Esophagus squamous epithelium (tissue), 5 donors: ENCODE results near the gene COQ8A. TPM values are rescaled to one million over a fixed set of nuclear protein-coding genes. Genes with fewer than 3 reads are reported as not detected.
"Not testable (repeated sequence)": the region's sequence is repeated elsewhere in the genome, so short reads cannot be mapped to it uniquely, and the experiment has no call there.

Experiments
- DNase-seq: peaks from one replicate; lab custom pipeline; 2025; lab: John Stamatoyannopoulos, UW
- H3K27ac ChIP-seq, 4 donors: fragments of 200-600 bp; sonication (generic); one replicate each; pipeline ENCODE4 v1.5.1; 2016 to 2019; ENCODE audit warnings: mild to moderate bottlenecking in 1 of 4
- H3K27me3 ChIP-seq, 4 donors: fragments of 200-600 bp; sonication (generic); 1 replicate in 3 of 4; 2 replicates in 1 of 4; pipeline versions ENCODE4 v1.5.1 to v1.6.0; 2017 to 2021; ENCODE audit warnings: antibody characterized with exemption in 1 of 4
- H3K36me3 ChIP-seq, 3 donors: fragments of 200-600 bp; sonication (generic); one replicate each; pipeline ENCODE4 v1.5.1; 2016 to 2019
- H3K4me1 ChIP-seq, 3 donors: fragments of 200-600 bp; sonication (generic); one replicate each; pipeline ENCODE4 v1.5.1; 2017 to 2019
- H3K4me3 ChIP-seq, 4 donors: fragments of 200-600 bp; sonication (generic); 1 replicate in 3 of 4; 2 replicates in 1 of 4; pipeline ENCODE4 v1.5.1; 2016 to 2019; ENCODE audit warnings: mild to moderate bottlenecking in 2 of 4, moderate library complexity in 1 of 4
- H3K9me3 ChIP-seq, 3 donors: fragments of 200-600 bp; sonication (generic); one replicate each; pipeline ENCODE4 v1.5.1; 2016 to 2019
- POLR2A ChIP-seq, 4 donors: fragments of 450-650 bp; IDR thresholded peaks; one replicate each; pipeline ENCODE4 v1.6.1; 2017; ENCODE audit warnings: antibody characterized with exemption in 4 of 4, mild to moderate bottlenecking in 4 of 4, moderate library complexity in 3 of 4
- WGBS, 2 donors: methylation state at CpG; one replicate each; pipeline ENCODE4 v1.1.5; 2018; 5-methylcytosine and 5-hydroxymethylcytosine counted together
- intact Hi-C: fragments of 100-400 bp; cut with DNase I; formaldehyde crosslinking; loops from one replicate; pipeline ENCODE4 v1.15.0; 2022
- total RNA-seq, 4 donors: library from RNA; depleted of rRNA; stranded (reverse); fragments of >200 nt; gene quantifications; one replicate each; pipeline ENCODE4 v1.1.0, GENCODE V29; 2016
- TF ChIP-seq, protein P1 (sequence below), 6 experiments: fragments of 450-650 bp in 4 of 6; fragments of 200-600 bp in 2 of 6; sonication (generic) in 2 of 6; IDR thresholded peaks; one replicate each; pipeline ENCODE4 v1.5.1; 2016 to 2019; ENCODE audit warnings: antibody characterized with exemption in 6 of 6, mild to moderate bottlenecking in 4 of 6, moderate library complexity in 4 of 6
- donor health status: DM: yes; HTN: yes; CAD: no.

The COQ8A gene
- total RNA-seq, 4 donors from 2014 or later = 9.3 to 37.8 (median 16.9) TPM

- 67% methylated on average over 1 of the region's 6 CpGs; no CpG with 5 or more reads in 1 of the 2 donors for WGBS, 2 donors
- Histone ChIP-seq H3K4me1 (peaks cover 0 to 5% (median under 1%) of the 10 kb centered on the region in 3 donors), H3K27me3 (no peaks in the 10 kb centered on the region), H3K4me3 (no peak overlapping the region), H3K27ac (no peak overlapping the region), H3K9me3 (no peaks in the 10 kb centered on the region), H3K36me3 (no peaks in the 10 kb centered on the region)
- DNase-seq = no peak
- TF ChIP-seq, protein P1, sequence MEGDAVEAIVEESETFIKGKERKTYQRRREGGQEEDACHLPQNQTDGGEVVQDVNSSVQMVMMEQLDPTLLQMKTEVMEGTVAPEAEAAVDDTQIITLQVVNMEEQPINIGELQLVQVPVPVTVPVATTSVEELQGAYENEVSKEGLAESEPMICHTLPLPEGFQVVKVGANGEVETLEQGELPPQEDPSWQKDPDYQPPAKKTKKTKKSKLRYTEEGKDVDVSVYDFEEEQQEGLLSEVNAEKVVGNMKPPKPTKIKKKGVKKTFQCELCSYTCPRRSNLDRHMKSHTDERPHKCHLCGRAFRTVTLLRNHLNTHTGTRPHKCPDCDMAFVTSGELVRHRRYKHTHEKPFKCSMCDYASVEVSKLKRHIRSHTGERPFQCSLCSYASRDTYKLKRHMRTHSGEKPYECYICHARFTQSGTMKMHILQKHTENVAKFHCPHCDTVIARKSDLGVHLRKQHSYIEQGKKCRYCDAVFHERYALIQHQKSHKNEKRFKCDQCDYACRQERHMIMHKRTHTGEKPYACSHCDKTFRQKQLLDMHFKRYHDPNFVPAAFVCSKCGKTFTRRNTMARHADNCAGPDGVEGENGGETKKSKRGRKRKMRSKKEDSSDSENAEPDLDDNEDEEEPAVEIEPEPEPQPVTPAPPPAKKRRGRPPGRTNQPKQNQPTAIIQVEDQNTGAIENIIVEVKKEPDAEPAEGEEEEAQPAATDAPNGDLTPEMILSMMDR (IDR thresholded peaks at IDR 0.05) = no peak
- no peak for TF ChIP-seq POLR2A (IDR thresholded peaks at IDR 0.05)
- intact Hi-C loops = no loop called here
These were observed 14.2 kb downstream of the COQ8A start for GRCh38 chr1:226954337-226954736.

DNA sequence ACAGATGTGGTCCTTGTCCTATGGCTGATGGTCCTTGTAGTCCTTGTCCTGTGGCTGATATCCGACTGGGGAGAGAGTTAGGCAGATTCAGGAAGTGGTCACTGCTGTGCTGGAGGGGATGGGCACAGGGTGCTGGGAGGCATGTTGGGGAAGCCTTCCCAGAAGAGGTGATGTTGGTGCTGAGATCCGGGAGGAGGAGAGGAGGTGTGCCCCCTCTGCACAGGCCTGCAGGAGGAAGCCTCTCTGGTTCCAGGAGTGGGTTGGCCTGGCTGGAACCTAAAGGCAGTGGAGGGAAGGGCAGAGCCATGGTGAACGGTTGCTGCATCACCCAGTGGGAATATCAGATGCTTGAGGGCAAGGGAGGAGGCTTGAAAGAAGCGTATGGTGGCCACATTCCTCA lies 14.7 kb downstream of the COQ8A start:
- Histone ChIP-seq H3K4me3 (no peak overlapping the region), H3K27ac (no peak overlapping the region), H3K9me3 (no peaks in the 10 kb centered on the region), H3K4me1 (peaks cover 0 to 5% (median 2%) of the 10 kb centered on the region in 3 donors), H3K36me3 (no peaks in the 10 kb centered on the region), H3K27me3 (no peaks in the 10 kb centered on the region)
- TF ChIP-seq, protein P1 (IDR thresholded peaks at IDR 0.05) = no peak
- no peak for TF ChIP-seq POLR2A (IDR thresholded peaks at IDR 0.05)
- WGBS, 2 donors = 86 to 95% methylated on average over 3 of the region's 4 CpGs
- intact Hi-C loops = no loop called here
- DNase-seq = no peak

GRCh38 chr1:226955857-226956256 lies 15.8 kb downstream of the COQ8A start:
- WGBS, 2 donors = 91 to 100% methylated on average over 2 of the region's 2 CpGs
- H3K27ac ChIP-seq, H3K4me3 ChIP-seq, H3K9me3 ChIP-seq, DNase-seq, H3K36me3 ChIP-seq, intact Hi-C loops, H3K4me1 ChIP-seq, H3K27me3 ChIP-seq: not testable (repeated sequence)

DNA sequence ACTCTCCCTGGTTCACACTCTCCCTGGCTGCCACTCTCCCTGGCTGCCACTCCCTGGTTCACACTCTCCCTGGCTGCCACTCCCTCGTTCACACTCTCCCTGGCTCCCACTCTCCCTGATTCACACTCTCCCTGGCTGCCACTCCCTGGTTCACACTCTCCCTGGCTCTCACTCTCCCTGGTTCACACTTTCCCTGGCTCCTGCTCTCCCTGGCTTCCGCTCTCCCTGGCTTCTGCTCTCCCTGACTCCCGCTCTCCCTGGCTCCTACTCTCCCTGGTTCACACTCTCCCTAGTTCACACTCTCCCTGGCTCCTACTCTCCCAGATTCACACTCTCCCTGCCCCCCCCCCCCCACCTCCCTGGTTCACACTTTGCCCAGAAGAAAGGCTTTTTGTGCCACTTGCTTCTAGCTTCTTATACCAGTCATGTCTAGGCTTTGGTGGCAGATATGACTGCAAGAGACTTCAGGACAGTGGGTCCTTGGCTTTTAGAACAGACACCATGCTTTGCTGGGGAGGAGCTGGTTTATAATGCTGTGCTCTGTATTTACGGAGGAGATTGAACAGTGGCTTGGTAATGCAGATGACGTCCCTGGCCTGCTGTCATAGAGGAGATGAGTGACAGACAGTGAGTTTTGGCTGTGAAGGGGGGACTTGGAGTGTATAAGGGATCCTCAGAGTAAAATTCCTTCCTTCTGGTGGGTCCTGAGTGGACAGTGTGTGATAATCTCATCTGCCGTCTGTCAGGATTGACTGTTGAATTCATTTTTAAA lies 17.0 kb downstream of the COQ8A start:
- TF ChIP-seq, protein P1 (IDR thresholded peaks at IDR 0.05) = no peak
- Histone ChIP-seq H3K9me3 (no peaks in the 10 kb centered on the region), H3K4me1 (peaks cover 0 to 5% (median 2%) of the 10 kb centered on the region in 3 donors), H3K27ac (no peak overlapping the region), H3K4me3 (no peak overlapping the region), H3K36me3 (peaks cover 0 to 12% (median 0%) of the 10 kb centered on the region in 3 donors), H3K27me3 (no peaks in the 10 kb centered on the region)
- DNase-seq = no peak
- 94 to 96% methylated on average over 5 of the region's 6 CpGs for WGBS, 2 donors
- intact Hi-C loops = no loop called here

DNA sequence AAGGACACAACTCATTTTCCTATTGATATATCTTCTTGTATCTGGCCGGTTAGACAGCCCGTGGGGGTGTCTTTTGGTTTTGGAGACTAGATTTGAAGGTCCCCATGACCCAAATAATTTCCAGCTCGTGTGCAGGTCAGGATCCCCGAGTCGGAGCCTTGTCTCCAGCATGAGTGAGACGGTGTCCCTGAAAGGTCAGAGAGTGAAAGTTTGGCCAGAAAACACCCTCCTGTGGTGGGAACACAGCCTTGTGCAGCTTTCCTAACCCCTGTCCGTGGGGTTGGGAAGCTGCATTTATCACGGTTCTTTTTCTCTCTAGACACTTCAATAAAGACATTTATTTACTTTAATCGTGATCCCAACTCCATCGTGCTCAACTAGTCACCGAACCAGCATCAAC lies 17.6 kb downstream of the COQ8A start:
- Histone ChIP-seq H3K27ac (no peak overlapping the region), H3K4me1 (peaks cover 0 to 5% (median 2%) of the 10 kb centered on the region in 3 donors), H3K36me3 (peaks cover 0 to 17% (median 3%) of the 10 kb centered on the region in 3 donors), H3K9me3 (no peaks in the 10 kb centered on the region), H3K4me3 (no peak overlapping the region), H3K27me3 (no peaks in the 10 kb centered on the region)
- no peak for DNase-seq
- intact Hi-C loops = no loop called here
- 88 to 90% methylated on average over 9 to 11 of the region's 11 CpGs for WGBS, 2 donors
- TF ChIP-seq, protein P1 (IDR thresholded peaks at IDR 0.05) = no peak
- TF ChIP-seq POLR2A (IDR thresholded peaks at IDR 0.05) = no peak
